AG09319 (cell line): ENCODE data around the gene ALDH8A1.
"Not testable (repeated sequence)": the region's sequence is repeated elsewhere in the genome, so short reads cannot be mapped to it uniquely, and the experiment has no call there.

Source experiments
- DNase-seq: peaks from one replicate; pipeline ENCODE4 v3.0.0-alpha.2; 2010; ENCODE audit warnings: low read depth; ENCODE audit errors: extremely low read depth
- CTCF ChIP-seq: IDR thresholded peaks from 2 replicates; pipeline ENCODE4 v1.5.1; 2011; ENCODE audit warnings: low read depth, mild to moderate bottlenecking, inconsistent platforms, low read length, moderate library complexity

Gene ALDH8A1

GRCh38 chr6:134898575-134898974, 51.3 kb downstream of the ALDH8A1 start:
- no peak for DNase-seq
- TF ChIP-seq CTCF = no peak

- DNase-seq = not testable (repeated sequence)
These were observed 51.7 kb downstream of the ALDH8A1 start for GRCh38 chr6:134898166-134898565.

- DNase-seq = no peak
These were observed 53.0 kb downstream of the ALDH8A1 start for GRCh38 chr6:134896910-134897309.

GRCh38 chr6:134894800-134895199, 55.1 kb downstream of the ALDH8A1 start:
- no peak for DNase-seq
- no peak for TF ChIP-seq CTCF

More at GRCh38 chr6:134896910-134897309, 53.0 kb downstream of the ALDH8A1 start:
- no peak for TF ChIP-seq CTCF

- TF ChIP-seq CTCF = no peak
- DNase-seq = no peak
These were observed 57.5 kb downstream of the ALDH8A1 start for GRCh38 chr6:134892362-134892761.

GRCh38 chr6:134891633-134892032, 58.3 kb downstream of the ALDH8A1 start:
- DNase-seq = no peak
- no peak for TF ChIP-seq CTCF

- no peak for TF ChIP-seq CTCF
- no peak for DNase-seq
These were observed 61.6 kb downstream of the ALDH8A1 start for GRCh38 chr6:134888316-134888715.

- DNase-seq = no peak
These were observed 65.1 kb downstream of the ALDH8A1 start for GRCh38 chr6:134884752-134885151.

More at GRCh38 chr6:134884752-134885151, 65.1 kb downstream of the ALDH8A1 start:
- no peak for TF ChIP-seq CTCF
